ENCODE measurements around the gene MYO5C.

MYO5C gene

DNA sequence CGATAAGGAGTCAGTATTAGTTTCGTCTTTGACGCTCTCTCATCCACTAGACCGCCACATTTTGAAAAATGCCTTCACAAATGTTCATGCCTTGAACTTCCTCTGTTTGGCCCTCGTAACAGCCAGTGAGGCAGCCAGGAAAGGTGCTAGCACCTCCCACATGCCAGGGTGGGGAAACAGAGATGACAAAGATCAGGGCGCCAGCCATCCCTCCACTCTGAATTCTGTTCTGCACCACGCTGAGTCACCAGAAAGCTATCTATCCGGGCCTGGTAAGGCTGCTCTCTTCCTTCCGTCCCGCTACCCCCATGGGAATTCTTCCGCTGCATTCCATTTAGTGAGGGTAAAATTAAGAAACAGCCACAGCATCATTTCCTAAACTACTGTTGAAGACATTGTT, 151.7 kb downstream of the MYO5C start:
- Histone ChIP-seq H3K27me3 (ENCODE audit: control insufficient read depth, insufficient read depth, low read length, poor library complexity, severe bottlenecking) (no peaks in the 10 kb centered on the region), H3K4me3 (ENCODE audit: insufficient read depth, low read depth, low read length) (no peak overlapping the region), H3K9me3 (ENCODE audit: control insufficient read depth, low read length) (no peaks in the 10 kb centered on the region), H3K36me3 (ENCODE audit: control insufficient read depth, insufficient read depth, low read length) (peaks cover 11% of the 10 kb centered on the region), H3K4me1 (ENCODE audit: control insufficient read depth, insufficient read depth, low read length) (peaks cover 9% of the 10 kb centered on the region), H3K27ac (ENCODE audit: insufficient read depth, low read depth, low read length, poor library complexity, severe bottlenecking) (no peak overlapping the region)
- WGBS, 2 experiments: 75 to 76% methylated on average over 11 of the region's 11 CpGs

All from ectodermal cell (in vitro differentiated cells).